Fibroblast of mammary gland (primary cell): Measurements from ENCODE around the gene TARS3.
A peak's percentile ranks its signal among the peaks of the same experiment; 100 is the strongest.

Experiments
- DNase-seq: peaks from one replicate; pipeline ENCODE4 v3.0.0-alpha.2; 2010; ENCODE audit warnings: low read depth
- H3K4me3 ChIP-seq: 2 replicates; pipeline ENCODE4 v1.5.1; 2011; ENCODE audit warnings: low read depth, mild to moderate bottlenecking, low read length, moderate library complexity; ENCODE audit not compliant: control insufficient read depth
- CTCF ChIP-seq: conservative IDR thresholded peaks from 2 replicates; pipeline ENCODE4 v1.5.1; 2011; ENCODE audit warnings: low read depth, low read length, inconsistent platforms; ENCODE audit not compliant: control insufficient read depth, insufficient read depth

Gene TARS3

GRCh38 chr15:101684877-101685276, 39.4 kb downstream of the TARS3 start:
- no peak for TF ChIP-seq CTCF
- DNase-seq = no peak
- no peak overlapping the region for H3K4me3 ChIP-seq

- peak; percentile 83 for DNase-seq
- no peak for TF ChIP-seq CTCF
- H3K4me3 ChIP-seq = no peak overlapping the region
These were observed 39.9 kb downstream of the TARS3 start for GRCh38 chr15:101684384-101684783.

GRCh38 chr15:101679806-101680205, 44.5 kb downstream of the TARS3 start:
- no peak for TF ChIP-seq CTCF
- no peak overlapping the region for H3K4me3 ChIP-seq
- no peak for DNase-seq

- H3K4me3 ChIP-seq = no peak overlapping the region
- TF ChIP-seq CTCF = no peak
- DNase-seq = peak; percentile 56
These were observed 47.3 kb downstream of the TARS3 start for GRCh38 chr15:101676921-101677329.

GRCh38 chr15:101675796-101676582, 48.3 kb downstream of the TARS3 start:
- no peak overlapping the region for H3K4me3 ChIP-seq
- peak; percentile 87 for DNase-seq
- no peak for TF ChIP-seq CTCF

GRCh38 chr15:101675015-101675414, 49.3 kb downstream of the TARS3 start:
- peak; percentile 83 for DNase-seq
- no peak overlapping the region for H3K4me3 ChIP-seq
- TF ChIP-seq CTCF = no peak
